Measurements from ENCODE around the gene NRCAM.

The NRCAM gene

GRCh38 chr7:108308276-108308675 lies 148.0 kb downstream of the NRCAM start:
- no peak overlapping the region for H3K27ac ChIP-seq
- no peak for DNase-seq
- TF ChIP-seq CTCF (IDR thresholded peaks at IDR 0.05; ENCODE audit: low read depth, low read length) = no peak
- no peak overlapping the region for H3K4me3 ChIP-seq (ENCODE audit: low read depth, low read length)
- H3K27me3 ChIP-seq (ENCODE audit: insufficient read depth, low read depth, severe bottlenecking) = no peaks in the 10 kb centered on the region
- H3K9me3 ChIP-seq (ENCODE audit: severe bottlenecking) = no peaks in the 10 kb centered on the region
- H3K36me3 ChIP-seq = no peaks in the 10 kb centered on the region

GRCh38 chr7:108307595-108307994 lies 148.6 kb downstream of the NRCAM start:
- DNase-seq = no peak
- Histone ChIP-seq H3K36me3 (no peaks in the 10 kb centered on the region), H3K9me3 (ENCODE audit: severe bottlenecking) (no peaks in the 10 kb centered on the region), H3K27me3 (ENCODE audit: insufficient read depth, low read depth, severe bottlenecking) (no peaks in the 10 kb centered on the region), H3K4me3 (ENCODE audit: low read depth, low read length) (no peak overlapping the region), H3K27ac (no peak overlapping the region)
- no peak for TF ChIP-seq CTCF (IDR thresholded peaks at IDR 0.05; ENCODE audit: low read depth, low read length)

GRCh38 chr7:108307194-108307593 lies 149.0 kb downstream of the NRCAM start:
- no peak for TF ChIP-seq CTCF (IDR thresholded peaks at IDR 0.05; ENCODE audit: low read depth, low read length)
- Histone ChIP-seq H3K9me3 (ENCODE audit: severe bottlenecking) (no peaks in the 10 kb centered on the region), H3K27me3 (ENCODE audit: insufficient read depth, low read depth, severe bottlenecking) (no peaks in the 10 kb centered on the region), H3K27ac (no peak overlapping the region), H3K36me3 (no peaks in the 10 kb centered on the region), H3K4me3 (ENCODE audit: low read depth, low read length) (no peak overlapping the region)
- DNase-seq = no peak

GRCh38 chr7:108303332-108303731 lies 152.9 kb downstream of the NRCAM start:
- TF ChIP-seq CTCF (IDR thresholded peaks at IDR 0.05; ENCODE audit: low read depth, low read length) = no peak
- no peaks in the 10 kb centered on the region for H3K36me3 ChIP-seq
- H3K27me3 ChIP-seq (ENCODE audit: insufficient read depth, low read depth, severe bottlenecking) = no peaks in the 10 kb centered on the region
- H3K9me3 ChIP-seq (ENCODE audit: severe bottlenecking) = no peaks in the 10 kb centered on the region
- no peak overlapping the region for H3K27ac ChIP-seq
- no peak for DNase-seq
- no peak overlapping the region for H3K4me3 ChIP-seq (ENCODE audit: low read depth, low read length)

GRCh38 chr7:108301387-108301786 lies 154.8 kb downstream of the NRCAM start:
- Histone ChIP-seq H3K27ac (no peak overlapping the region), H3K4me3 (ENCODE audit: low read depth, low read length) (no peak overlapping the region), H3K9me3 (ENCODE audit: severe bottlenecking) (no peaks in the 10 kb centered on the region), H3K36me3 (no peaks in the 10 kb centered on the region), H3K27me3 (ENCODE audit: insufficient read depth, low read depth, severe bottlenecking) (no peaks in the 10 kb centered on the region)
- no peak for DNase-seq
- TF ChIP-seq CTCF (IDR thresholded peaks at IDR 0.05; ENCODE audit: low read depth, low read length) = no peak

GRCh38 chr7:108299251-108299973 lies 156.8 kb downstream of the NRCAM start:
- no peak for DNase-seq

More at GRCh38 chr7:108299251-108299973, 156.8 kb downstream of the NRCAM start:
- H3K36me3 ChIP-seq = no peaks in the 10 kb centered on the region
- no peak overlapping the region for H3K4me3 ChIP-seq (ENCODE audit: low read depth, low read length)
- no peak for TF ChIP-seq CTCF (IDR thresholded peaks at IDR 0.05; ENCODE audit: low read depth, low read length)
- H3K9me3 ChIP-seq (ENCODE audit: severe bottlenecking) = no peaks in the 10 kb centered on the region
- no peaks in the 10 kb centered on the region for H3K27me3 ChIP-seq (ENCODE audit: insufficient read depth, low read depth, severe bottlenecking)
- H3K27ac ChIP-seq = no peak overlapping the region

All from WERI-Rb-1 (cell line).